Stimulated activated memory B cell treated with anti-CD40 and anti-IgM and Interleukin-4, amounts not matched to agents 10 μg/mL and 1 μg/mL and 100 μg/mL, for 72 hours (primary cell): ENCODE data around the gene MRNIP.

Experiments used
- ATAC-seq: fragments of 150-1000 bp; cut with Tn5 transposase; 2 replicates; pipeline ENCODE4 v1.10.0; 2021
- H3K27ac Mint-ChIP-seq: one replicate; pipeline ENCODE4 v1.8.0; 2022; ENCODE audit warnings: mild to moderate bottlenecking, mixed read lengths
- H3K27me3 Mint-ChIP-seq: one replicate; pipeline ENCODE4 v1.8.0; 2022; ENCODE audit warnings: mixed read lengths
- H3K36me3 Mint-ChIP-seq: one replicate; pipeline ENCODE4 v1.8.0; 2022; ENCODE audit warnings: mixed read lengths
- H3K4me1 Mint-ChIP-seq: one replicate; pipeline ENCODE4 v1.8.0; 2022; ENCODE audit warnings: mixed read lengths
- H3K4me3 Mint-ChIP-seq: one replicate; pipeline ENCODE4 v1.8.0; 2022; ENCODE audit warnings: mild to moderate bottlenecking, moderate library complexity, mixed read lengths
- H3K9me3 Mint-ChIP-seq: one replicate; pipeline ENCODE4 v1.8.0; 2022; ENCODE audit warnings: mixed read lengths

Gene MRNIP

DNA sequence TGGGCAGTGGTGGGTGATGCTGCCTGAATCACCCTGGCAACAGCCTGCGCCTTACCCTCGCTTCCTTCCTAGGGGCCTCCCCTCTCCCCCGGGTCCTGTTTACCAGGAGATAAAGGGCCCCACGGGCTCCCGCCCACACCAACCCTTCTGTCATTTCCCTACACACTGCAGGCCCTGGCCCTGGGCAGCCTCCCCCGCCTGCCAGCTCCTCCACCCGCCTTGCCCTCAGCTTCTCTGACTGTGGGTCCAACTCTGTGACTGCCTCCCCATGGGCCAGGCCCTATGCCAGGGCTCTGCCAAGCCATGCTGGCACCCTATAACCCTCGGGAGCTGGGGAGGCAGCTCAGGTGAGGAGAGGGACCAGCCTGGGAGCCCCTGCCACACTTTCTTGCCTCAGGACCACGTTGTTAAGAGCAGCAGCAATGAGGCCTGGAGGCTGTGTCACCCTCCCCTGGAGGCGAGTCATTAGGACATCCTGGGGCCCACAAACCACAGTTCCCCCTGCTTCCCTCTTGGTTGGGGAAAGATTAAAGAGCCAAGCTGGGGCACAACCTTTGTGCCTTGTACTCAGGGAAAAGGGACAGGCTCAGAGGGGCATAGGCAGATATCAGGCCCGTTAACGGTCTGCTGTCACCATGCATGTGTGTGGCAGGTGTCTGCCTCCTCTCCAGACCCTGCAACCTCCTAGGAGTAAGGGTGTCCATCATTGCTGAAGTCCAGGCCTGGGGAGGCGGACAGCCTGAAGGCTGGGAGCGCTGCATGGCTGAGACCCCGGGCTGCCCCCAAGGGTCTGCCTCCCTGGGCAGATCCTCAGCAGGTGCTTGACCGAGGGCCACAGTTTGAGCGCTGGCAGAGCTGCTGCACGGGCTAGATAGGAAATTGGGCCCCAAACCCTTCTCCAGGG, 54.7 kb downstream of the MRNIP start:
- no peaks in the 10 kb centered on the region for H3K9me3 Mint-ChIP-seq
- ATAC-seq, result peak; percentile 49
- peak overlapping the region; percentile 87 for H3K27ac Mint-ChIP-seq
- peaks cover 34% of the 10 kb centered on the region for H3K36me3 Mint-ChIP-seq
- peaks cover 53% of the 10 kb centered on the region for H3K4me1 Mint-ChIP-seq
- H3K4me3 Mint-ChIP-seq, result peak overlapping the region; percentile 46
- H3K27me3 Mint-ChIP-seq, result no peaks in the 10 kb centered on the region

DNA sequence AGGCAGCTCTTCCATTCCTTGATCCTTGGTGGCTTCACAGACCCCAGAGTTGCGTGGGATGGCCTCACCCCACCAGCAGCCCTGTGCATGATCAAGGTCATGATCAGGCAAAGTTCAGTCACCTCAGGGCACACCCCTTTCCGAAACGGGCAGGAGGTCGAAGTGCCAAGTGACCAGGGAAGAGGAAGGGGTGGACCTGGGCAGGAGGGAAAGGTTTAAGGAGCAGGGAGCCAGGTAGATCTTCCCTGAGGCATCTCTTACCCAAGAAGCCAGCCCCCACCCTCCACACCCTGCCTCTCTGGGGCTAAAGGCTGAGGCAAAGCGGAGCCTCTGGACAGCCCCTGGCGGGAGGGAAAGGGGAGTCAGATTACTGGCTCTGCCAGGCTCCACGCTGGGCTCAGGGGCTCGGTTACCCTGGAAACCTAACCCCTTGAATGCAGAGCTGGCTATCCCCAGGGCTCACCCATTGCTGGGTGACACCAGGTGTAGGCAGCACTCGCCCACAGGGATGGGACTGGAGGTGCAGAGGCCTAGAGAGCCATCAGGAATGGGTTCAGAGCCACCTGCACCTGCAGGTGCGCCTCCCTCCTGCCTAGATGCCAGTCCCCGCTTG, 55.6 kb downstream of the MRNIP start:
- H3K27ac Mint-ChIP-seq, result peak overlapping the region; percentile 87
- H3K4me3 Mint-ChIP-seq, result no peak overlapping the region
- H3K4me1 Mint-ChIP-seq, result peaks cover 53% of the 10 kb centered on the region
- no peaks in the 10 kb centered on the region for H3K9me3 Mint-ChIP-seq
- H3K36me3 Mint-ChIP-seq, result peaks cover 42% of the 10 kb centered on the region
- no peaks in the 10 kb centered on the region for H3K27me3 Mint-ChIP-seq
- ATAC-seq, result no peak

DNA sequence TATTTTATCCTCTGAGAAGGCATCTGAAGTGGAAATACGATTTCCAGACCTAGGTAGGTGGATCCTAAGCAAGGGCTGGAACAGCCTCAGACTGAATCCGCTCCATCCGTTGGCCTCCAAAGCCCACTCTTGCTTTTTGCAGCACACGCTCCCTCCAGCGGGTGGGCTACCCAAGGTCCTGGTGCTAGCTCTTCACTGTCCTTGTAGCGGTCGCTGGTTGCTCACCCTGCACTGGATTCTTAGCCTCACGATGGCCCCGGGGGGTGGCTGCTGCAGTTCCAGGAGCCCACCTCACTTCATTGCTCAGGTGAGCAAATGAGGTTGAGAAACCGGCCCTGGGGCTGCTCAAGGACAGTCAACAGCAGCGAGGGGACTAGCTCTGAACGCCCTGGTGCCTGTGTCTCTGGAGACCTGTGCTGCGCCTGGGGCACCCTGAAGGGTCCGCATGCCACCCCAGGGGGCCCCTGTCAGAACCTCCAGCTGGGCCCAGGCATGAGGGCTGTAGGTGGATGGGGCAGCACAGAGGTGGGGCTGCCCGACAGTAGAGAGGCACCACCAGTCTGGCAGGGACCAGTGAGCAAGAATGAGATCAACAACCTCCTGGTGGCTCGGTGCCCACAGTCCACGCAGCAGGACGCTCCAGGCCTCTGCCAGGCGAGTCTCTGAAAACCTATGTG, 56.3 kb downstream of the MRNIP start:
- H3K4me3 Mint-ChIP-seq, result no peak overlapping the region
- no peaks in the 10 kb centered on the region for H3K27me3 Mint-ChIP-seq
- peaks cover 42% of the 10 kb centered on the region for H3K36me3 Mint-ChIP-seq
- H3K4me1 Mint-ChIP-seq, result peaks cover 49% of the 10 kb centered on the region
- no peak for ATAC-seq
- H3K9me3 Mint-ChIP-seq, result no peaks in the 10 kb centered on the region
- peak overlapping the region; percentile 87 for H3K27ac Mint-ChIP-seq

DNA sequence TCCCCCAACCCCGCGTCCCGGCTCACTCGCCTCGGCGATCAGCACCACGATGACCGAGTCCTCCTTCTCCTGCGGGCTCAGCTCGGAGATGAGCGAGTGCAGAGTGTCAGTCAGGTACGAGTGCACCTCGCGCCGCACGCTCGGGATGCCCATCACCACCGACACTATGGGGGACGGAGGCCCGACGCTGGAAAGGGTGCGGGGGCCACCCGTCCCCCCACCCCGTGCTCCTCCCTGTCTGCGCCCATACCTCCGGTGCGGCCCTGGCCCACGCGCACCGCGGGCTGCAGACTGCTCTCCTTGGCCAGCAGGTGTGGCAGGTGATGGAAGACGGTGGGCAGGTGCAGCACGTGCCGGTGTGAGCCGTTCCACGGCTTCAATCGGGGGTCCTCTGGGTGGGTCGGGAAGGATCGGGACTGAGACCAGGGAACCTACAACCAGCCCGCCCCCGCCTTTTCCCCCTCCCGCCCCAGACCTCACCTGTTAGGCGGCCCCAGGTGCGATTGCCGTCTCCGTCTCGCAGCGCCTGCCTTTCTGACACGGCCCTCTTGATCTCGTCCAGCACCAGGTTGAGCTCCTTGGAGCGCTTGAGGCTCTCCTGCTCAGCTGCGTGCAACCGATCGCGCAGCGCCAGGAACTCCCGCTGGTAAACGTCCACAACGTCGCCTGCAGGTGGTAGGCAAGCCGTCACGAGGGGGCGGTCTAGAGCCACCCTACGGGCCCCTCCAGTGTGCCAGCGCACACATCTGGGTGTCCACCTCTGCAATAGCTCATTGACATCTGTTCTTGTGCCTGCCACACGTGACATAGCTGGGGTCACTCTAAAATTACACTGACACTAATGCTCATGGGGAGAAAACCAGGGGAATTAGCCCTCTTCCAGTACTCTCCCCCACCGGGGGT, 57.1 kb downstream of the MRNIP start:
- peak; percentile 58 for ATAC-seq
- Mint-ChIP-seq H3K27ac (no peak overlapping the region), H3K4me1 (peaks cover 57% of the 10 kb centered on the region), H3K36me3 (peaks cover 50% of the 10 kb centered on the region), H3K9me3 (no peaks in the 10 kb centered on the region), H3K27me3 (no peaks in the 10 kb centered on the region), H3K4me3 (no peak overlapping the region)

DNA sequence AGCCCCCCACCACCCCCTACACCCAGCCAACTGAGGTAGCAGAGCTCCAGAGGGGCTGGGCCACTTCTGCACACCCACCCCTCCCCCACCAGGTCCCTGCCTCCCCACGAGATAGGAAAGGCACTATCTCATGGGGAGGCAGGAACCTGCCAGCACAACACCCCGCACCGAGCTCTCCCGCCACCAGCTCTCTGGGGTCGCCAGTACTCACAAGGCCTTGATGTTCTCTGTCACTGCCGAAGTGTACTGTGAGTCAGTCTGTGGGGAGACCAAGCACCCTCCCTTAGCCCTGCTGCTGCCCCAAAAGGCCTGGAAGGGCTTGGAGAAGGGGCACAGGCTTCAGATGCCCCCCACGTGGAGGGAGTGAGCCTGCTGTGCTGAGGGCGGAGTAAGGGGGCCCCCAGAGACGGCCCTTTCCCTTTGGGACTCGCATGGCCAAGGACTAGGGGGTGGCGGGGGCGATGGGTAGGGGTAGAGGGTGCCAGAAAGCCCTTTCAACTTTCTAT, 57.9 kb downstream of the MRNIP start:
- H3K4me3 Mint-ChIP-seq, result no peak overlapping the region
- no peak for ATAC-seq
- no peaks in the 10 kb centered on the region for H3K9me3 Mint-ChIP-seq
- H3K4me1 Mint-ChIP-seq, result peaks cover 58% of the 10 kb centered on the region
- peaks cover 50% of the 10 kb centered on the region for H3K36me3 Mint-ChIP-seq
- no peak overlapping the region for H3K27ac Mint-ChIP-seq
- no peaks in the 10 kb centered on the region for H3K27me3 Mint-ChIP-seq

DNA sequence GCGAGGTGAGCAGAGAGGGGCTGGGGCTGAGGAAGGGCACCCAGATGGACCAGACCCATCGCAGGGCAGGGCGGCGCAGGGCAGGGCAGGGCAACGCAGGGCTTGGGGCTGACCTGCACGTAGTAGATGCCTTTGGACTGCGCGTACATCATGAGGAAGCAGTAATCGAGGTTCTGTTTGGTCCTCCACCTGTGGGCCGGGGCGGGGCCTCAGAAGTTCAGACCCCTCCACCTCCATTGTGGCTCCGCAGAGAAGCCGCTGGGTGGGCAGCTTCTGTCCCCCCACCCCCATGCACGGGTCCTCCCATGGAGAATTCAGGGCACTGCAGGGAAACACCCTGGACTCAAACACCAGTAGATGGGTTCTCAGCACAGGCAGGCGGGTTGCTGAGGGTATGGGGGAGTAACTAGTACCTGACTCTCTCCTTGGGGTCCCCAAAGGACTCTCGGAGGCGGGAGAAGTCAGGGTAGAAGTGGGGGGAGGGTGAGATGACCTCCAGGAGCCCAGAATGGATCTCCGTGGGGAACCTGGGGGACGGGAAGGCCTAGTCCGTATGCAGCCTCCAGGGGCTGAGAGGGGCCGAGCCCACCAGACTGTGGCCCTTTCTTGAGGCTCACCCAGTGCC, 58.4 kb downstream of the MRNIP start:
- Mint-ChIP-seq H3K27ac (no peak overlapping the region), H3K9me3 (no peaks in the 10 kb centered on the region), H3K4me1 (peaks cover 54% of the 10 kb centered on the region), H3K4me3 (no peak overlapping the region), H3K36me3 (peaks cover 47% of the 10 kb centered on the region), H3K27me3 (no peaks in the 10 kb centered on the region)
- ATAC-seq, result no peak

DNA sequence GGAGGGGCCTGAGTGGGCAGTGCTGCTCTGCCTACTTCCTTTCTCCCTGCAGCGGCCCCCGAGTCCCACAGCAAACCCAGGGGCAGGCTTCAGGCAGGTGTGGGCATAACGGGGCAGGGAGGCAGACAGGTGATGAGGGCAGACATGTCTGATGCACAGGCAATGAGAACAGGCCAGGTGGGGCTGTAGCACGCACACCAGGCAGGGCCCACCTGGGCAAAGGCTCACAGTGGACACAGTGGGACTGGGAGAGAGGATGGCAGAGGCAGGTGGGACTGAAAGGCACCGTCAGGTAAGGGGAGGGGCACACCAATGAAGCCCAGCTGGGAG, 59.0 kb downstream of the MRNIP start:
- H3K27ac Mint-ChIP-seq, result no peak overlapping the region
- no peaks in the 10 kb centered on the region for H3K27me3 Mint-ChIP-seq
- H3K4me1 Mint-ChIP-seq, result peaks cover 54% of the 10 kb centered on the region
- no peak for ATAC-seq
- H3K36me3 Mint-ChIP-seq, result peaks cover 44% of the 10 kb centered on the region
- H3K4me3 Mint-ChIP-seq, result no peak overlapping the region
- H3K9me3 Mint-ChIP-seq, result no peaks in the 10 kb centered on the region

DNA sequence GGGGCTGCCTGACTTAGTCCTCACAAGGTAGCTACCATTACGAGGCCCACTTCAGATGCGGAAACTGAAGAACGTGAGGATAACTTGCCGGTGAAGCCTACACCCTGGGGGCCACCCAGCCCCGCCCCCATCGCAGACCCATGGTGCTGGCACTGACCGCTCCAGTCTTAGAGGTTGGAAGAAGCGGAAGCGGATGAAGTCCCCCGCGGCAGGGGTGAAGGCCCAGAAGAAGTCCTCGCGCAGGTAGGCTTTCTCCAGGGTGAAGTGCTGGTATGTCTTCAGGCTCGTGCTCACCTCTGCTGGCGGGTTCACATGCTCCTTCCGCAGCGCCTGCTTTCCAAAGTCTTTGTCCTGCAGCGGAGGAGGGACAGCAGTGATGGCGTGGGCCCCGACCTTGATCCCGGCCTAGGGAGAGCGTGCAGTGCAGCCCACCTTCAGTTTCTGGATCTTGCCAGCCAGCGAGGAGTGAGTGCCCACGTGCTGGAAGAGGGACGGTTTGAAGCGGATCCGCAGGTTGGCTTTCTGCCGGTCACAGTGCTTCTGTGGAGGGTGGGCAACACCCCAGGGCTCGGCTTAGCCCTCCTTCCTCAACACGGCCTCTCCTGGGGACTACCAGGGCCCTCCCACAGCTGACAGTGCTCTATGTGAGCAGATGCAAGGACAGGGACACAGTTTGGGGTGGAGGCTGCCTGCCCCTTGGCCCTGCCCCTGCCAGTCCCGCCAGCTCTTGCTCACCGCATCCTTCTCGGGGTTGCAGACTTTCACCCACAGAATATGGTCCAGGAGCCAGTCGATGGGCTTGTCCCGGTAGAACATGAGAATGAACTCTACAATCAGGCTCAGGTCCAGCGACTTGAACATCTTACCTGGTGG, 59.6 kb downstream of the MRNIP start:
- H3K27ac Mint-ChIP-seq, result no peak overlapping the region
- H3K4me3 Mint-ChIP-seq, result no peak overlapping the region
- H3K27me3 Mint-ChIP-seq, result no peaks in the 10 kb centered on the region
- H3K9me3 Mint-ChIP-seq, result no peaks in the 10 kb centered on the region
- peaks cover 44% of the 10 kb centered on the region for H3K36me3 Mint-ChIP-seq
- no peak for ATAC-seq
- H3K4me1 Mint-ChIP-seq, result peaks cover 54% of the 10 kb centered on the region

DNA sequence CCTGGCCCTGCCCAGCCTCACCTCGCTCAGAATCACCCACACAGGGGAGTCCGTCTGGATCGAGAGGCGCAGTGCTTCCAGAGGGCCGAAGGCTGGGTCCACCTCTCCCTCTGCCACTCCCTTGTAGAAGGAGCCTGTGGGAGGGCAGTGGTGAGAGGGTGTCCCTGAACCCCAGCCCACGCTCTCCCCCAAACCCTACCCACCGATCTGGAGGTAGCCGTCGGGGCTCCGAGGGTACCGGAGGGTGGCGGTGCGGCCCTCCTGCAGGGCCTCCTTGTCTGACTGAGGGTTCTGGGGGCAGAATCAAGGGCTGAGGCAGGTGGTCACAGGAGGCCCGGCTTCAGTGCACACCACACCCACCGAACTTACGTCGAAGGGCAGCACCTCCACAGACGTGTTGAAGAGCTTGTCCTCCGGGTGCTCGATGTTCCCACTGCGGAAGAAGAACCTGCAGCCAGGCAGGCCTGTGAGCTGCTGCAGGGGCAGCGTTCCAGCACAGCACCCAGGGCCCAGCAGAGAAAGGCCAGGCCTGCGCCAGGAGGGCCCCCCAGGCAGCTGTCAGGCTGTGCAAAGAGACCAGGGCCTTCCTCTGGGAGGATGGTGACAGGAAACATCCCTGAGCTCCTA, 60.4 kb downstream of the MRNIP start:
- no peaks in the 10 kb centered on the region for H3K9me3 Mint-ChIP-seq
- H3K27me3 Mint-ChIP-seq, result no peaks in the 10 kb centered on the region
- no peak overlapping the region for H3K27ac Mint-ChIP-seq
- no peak overlapping the region for H3K4me3 Mint-ChIP-seq
- peaks cover 44% of the 10 kb centered on the region for H3K36me3 Mint-ChIP-seq
- ATAC-seq, result no peak
- peaks cover 54% of the 10 kb centered on the region for H3K4me1 Mint-ChIP-seq

DNA sequence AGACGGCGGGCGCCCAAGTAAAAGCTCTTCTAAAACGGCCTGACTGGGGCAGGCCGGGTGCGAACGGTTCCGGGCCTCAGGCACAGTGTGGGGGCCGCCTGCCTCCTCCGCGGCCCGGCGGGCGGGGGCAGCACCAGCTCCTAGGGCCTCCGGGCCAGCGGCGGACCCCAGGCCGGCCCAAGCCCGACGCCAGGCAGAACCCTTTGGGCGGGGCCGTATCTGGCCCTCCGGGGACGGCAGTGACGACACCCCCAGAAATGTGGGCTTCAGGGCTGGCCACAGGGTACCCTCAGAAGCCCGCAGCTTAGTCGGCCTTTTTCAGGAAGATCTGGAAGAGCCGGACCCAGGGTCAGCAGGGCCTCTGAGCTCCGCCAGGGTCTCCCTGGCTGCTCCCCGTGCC, 60.9 kb downstream of the MRNIP start:
- H3K4me1 Mint-ChIP-seq, result peaks cover 54% of the 10 kb centered on the region
- no peak for ATAC-seq

DNA sequence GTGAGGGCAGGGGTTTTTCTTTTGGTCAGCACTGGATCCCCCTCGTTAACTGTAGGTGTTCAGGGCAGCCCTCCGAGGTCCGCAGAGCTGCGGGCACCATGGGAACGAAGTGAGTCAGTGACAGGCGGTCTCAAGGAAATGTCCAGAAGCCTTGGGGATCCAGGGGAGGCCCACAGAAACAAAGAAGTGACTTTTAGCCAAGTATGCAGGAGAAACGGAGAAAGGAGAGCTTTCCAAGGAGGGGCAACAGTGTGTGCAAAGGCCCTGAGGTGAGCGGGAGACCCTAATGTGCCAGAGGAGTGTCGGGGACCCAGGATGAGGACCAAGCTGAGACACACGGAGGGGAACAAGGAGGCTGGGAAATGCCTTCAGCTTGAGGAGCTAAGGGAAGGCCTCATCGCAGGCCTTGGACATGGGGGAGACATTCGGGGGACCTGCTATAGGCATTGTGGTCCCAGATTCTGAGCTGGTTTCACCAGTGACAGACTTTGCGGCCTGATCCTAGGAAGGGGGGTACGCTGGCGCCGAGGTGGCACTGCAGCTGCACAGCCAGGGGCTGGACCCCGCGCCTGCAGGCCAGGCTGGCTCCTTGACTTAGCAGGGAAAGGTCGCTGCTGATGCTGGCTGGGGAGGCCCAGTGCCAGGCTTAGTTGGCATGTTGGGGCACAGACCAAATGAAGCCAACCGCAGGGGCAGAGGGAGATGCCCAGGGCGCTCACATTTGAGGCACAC, 61.6 kb downstream of the MRNIP start:
- peak overlapping the region; percentile 74 for H3K27ac Mint-ChIP-seq
- peak overlapping the region; percentile 81 for H3K4me3 Mint-ChIP-seq
- no peak for ATAC-seq
- no peaks in the 10 kb centered on the region for H3K27me3 Mint-ChIP-seq
- H3K4me1 Mint-ChIP-seq, result peaks cover 53% of the 10 kb centered on the region
- peaks cover 39% of the 10 kb centered on the region for H3K36me3 Mint-ChIP-seq
- H3K9me3 Mint-ChIP-seq, result no peaks in the 10 kb centered on the region

More for the DNA sequence above, 60.9 kb downstream of the MRNIP start:
- Mint-ChIP-seq H3K9me3 (no peaks in the 10 kb centered on the region), H3K27ac (no peak overlapping the region), H3K36me3 (peaks cover 44% of the 10 kb centered on the region), H3K4me3 (no peak overlapping the region), H3K27me3 (no peaks in the 10 kb centered on the region)

DNA sequence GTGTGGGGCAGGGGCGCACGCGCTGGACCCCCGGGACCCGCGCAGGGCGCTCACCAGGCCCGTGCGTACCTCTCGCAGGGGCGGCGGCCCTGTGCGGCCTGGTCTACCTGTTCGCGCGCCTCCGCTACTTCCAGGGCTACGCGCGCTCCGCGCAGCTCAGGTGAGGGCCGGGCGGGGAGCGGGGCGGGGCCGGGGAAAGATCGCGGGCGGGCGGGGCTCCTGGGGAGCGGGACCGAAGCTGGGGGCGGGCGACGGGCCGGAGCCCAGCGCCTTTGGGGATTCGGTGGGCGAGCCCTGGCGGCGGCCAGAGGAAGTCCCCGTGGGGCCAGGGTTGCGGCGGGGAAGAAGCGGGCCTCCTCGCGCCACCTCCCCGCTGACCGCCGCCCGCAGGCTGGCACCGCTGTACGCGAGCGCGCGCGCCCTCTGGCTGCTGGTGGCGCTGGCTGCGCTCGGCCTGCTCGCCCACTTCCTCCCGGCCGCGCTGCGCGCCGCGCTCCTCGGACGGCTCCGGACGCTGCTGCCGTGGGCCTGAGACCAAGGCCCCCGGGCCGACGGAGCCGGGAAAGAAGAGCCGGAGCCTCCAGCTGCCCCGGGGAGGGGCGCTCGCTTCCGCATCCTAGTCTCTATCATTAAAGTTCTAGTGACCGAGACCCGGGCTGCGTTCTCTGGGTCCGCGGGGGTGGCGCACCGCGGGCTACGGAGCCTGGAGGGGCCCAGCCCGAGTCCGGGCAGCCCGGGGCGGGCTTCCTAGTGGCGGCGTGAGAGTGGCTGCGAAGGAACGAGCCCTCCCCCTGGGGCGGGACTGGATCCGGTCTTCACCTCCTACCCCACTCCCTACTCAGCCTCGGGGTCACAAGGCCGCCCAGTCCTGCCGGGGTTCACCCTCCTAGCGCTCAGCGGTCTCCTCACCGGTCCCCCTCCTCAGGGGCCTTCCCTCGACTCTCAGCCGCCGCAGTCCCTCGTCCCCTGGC, 62.5 kb downstream of the MRNIP start:
- Mint-ChIP-seq H3K9me3 (no peaks in the 10 kb centered on the region), H3K4me3 (peak overlapping the region; percentile 81), H3K4me1 (peaks cover 47% of the 10 kb centered on the region), H3K36me3 (peaks cover 30% of the 10 kb centered on the region), H3K27ac (peak overlapping the region; percentile 74), H3K27me3 (no peaks in the 10 kb centered on the region)
- ATAC-seq, result peak; percentile 86
